ENCODE data around the gene TOLLIP.
"Not testable (repeated sequence)": the region's sequence is repeated elsewhere in the genome, so short reads cannot be mapped to it uniquely, and the experiment has no call there.

TOLLIP gene

DNA sequence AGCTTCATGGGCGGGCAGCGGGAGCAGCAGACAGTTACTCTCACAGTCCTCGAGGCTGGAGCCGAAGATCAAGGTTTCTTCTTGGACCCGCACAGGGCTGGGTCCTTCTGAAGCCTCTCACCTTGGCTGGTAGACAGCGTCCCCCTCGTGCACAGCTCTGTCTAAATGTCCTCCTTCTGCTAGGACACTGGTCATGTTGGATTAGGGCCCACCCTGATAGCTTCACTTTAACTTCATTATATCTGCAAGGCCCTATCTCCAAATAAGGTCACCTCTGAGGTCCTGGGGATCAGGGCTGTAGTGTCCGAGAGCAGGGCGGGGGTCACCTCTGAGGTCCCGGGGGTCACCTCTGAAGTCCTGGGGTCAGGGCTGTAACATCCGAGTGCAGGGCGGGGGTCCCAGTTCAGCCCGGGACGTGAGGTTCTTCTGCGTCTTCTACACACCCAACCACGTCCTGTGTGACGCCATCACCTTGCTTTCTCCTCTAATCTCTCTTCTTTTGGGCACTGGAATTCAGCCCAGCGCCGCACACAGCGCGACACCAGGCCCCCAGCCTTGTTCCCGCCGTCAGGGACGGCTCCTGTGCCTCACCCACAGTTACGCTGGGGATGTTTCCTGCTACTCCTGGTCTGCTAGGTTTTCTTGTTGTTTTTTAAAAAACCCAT is 34.1 kb upstream of the TOLLIP start:
- DNase-seq = no peak

GRCh38 chr11:1342946-1343345 is 33.5 kb upstream of the TOLLIP start:
- DNase-seq = no peak

- DNase-seq = no peak
Measured at GRCh38 chr11:1341928-1342524, 32.6 kb upstream of the TOLLIP start.

DNA sequence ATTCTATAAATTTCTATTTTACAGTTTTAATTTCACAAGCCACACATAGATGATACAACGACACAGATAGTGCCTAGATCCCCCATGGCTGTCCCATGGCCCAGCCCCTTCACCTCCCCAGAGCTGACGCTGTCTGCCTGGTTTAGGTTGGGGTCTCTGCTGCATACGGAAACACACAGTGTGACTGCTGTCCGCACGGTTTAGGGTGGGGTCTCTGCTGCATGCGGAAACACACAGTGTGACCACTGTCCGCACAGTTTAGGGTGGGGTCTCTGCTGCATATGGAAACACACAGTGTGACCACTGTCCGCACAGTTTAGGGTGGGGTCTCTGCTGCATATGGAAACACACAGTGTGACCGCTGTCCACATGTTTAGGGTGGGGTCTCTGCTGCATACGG is 31.8 kb upstream of the TOLLIP start:
- DNase-seq = not testable (repeated sequence)

- DNase-seq = no peak
Measured at GRCh38 chr11:1340111-1340510, 30.7 kb upstream of the TOLLIP start.

DNA sequence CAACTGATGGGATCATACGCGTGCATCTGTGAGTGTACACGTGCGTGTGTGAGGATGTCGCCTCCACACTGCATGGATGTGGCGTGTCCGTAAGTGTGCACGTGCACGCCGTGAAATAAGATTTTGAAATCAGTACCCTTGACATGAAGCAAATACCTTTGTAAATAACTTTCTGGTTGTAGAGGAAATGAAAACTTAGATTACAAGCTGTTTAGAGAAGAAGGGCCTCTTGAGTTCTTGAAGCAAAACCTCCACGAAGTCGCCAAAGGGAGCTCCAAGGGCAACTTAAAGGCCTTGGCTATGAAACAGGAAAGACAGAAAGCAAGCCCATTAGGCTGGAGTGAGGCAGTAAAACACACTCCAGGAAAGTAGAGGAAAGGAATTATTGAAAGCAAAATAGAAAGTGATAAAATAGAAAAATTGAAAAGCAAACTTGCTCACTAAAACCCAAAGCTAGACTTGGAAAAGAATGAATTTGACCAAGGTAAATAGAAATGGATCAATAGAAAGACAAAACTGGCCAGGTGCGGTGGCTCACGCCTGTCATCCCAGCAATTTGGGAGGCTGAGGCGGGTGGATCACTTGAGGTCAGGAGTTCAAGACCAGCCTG is 29.7 kb upstream of the TOLLIP start:
- DNase-seq = no peak

DNA sequence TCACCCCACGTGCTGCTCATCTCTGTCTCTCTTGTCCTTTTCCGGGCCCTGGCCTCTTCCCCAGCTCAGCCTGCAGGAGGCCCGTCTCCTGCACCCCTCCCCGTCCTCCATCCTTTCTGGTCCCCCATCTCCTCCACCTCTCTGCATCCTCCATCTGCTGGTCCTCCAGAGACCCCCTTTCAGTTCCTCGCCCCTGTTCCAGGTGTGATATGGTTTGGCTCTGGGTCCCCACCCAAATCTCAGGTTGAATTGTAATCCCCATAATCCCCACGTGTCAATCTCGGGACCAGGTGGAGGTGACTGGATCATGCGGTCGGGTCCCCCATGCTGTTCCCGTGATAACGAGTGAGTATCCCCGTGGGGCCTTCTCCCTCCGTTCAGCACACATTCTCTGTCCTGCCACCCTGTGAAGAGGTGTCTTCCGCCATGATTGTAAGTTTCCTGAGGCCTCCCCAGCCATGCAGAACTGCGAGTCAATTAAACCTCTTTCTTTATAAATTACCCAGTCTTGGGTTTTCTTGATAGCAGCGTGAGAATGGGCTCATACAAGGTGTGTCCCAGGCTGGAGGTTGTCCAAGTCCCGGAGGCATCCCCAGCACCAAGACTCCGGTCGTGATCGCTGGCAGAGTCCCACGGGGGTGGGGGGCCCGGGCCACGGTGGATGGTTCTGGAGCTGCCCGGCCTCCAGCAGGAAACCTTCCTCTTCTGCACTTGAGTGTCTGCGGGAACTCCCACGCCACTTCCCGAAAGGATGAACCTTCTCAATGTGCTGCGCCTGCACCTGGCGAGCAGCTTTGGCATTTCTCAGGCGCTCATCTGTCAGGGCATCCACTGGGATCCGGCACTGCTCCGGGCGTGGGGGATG is 29.0 kb upstream of the TOLLIP start:
- no peak for DNase-seq

DNA sequence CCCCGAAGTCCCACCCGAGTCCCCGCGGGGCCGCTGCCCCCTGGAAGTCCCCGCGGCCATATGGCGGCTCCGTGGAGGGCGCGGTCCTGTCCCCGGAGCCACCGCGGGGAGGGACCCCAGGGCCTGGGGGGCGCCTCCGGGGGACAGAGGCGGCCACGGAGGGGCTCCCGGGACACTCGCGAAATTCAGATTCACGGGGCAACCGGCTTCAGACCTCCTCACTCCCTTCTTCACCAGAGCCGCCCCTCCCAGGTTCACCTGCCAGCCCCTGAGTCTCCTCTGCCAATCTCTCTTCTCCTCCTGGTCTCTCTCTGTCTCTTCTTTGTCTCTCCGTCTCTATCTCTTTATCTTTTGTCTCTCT is 28.2 kb upstream of the TOLLIP start:
- no peak for DNase-seq

DNA sequence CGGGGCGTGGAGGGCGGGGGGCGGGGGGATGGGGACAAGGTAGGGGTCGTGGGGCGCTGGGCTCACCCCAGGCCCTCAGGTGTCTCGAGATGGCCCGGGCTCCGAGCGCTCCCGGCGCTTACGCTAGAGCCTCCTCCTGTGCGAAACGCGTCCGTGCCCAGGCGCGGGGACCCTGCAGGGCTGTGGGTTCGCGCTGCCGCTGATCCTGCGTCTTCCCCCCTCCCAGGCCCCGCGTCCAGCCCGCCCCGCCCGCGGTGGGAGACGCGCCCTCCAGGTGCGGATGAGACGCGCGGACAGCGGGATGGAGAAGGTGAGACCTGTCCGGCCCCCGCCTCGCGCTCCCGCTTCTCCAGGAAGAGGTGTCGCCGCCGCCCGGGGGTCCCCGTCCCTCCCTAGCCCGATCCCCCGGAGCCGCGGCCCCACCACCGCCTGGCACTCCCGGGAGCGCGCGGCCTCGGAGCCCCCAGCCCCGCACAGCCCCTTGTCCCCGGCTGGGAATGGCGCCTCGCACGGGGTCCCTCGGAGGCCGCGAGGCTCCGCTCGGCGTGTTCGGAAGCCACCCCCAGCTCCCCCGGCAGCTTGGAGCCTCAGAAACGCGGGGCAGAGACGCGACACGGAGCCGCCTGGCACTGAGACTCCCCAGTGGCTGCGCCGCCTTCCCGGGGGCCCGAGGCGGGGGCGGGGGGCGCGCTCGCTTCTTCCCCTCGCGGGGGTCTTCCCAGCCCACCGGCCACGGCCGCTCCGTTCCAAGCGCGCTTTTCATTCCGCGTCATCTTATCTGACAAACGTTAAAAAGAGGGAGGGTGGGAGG is 27.6 kb upstream of the TOLLIP start:
- DNase-seq = no peak

DNA sequence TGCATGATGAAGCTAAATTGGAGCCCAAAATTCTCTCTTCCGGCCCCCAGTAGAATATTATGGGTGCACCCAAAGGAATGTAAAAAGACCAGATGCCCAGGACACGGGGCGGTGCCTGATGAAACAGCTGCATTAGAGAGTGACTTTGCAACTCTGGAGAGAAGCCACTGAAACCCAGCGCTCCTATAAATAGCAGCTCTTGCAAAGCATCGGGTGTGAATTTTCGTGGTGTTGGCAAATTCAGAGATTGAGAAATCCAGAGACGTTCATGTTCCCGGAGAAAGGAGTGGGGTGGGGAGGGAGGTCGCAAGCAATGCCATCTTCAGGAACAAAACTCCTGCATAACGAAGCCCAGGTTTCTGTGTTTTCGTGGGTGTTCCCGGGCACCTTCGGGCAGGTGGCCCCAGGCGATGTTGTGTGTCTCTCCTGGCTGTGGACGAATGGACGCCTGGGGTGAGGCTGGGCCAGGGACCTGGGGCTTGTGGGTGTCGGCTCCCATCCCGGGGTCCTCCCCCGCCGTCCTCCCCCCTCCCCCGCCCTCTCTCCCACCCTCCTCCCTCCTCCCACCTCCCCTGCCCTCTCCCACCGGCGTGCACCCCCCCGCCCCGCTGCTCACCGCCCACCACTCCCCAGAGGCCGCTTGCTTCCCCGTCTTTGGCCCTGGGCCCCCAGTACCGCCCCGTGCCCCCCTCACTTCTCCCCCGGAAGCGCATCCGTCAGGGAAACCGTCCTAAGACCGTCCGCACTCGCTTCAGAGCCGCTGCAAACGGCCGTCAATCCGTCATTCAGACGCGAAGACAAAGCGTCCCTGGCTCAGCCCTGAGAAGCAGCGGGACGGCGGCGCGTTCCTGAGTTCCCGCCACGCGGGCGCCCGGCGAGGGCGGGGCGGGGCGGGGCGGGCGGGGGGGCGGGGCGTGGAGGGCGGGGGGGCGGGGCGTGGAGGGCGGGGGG is 26.7 kb upstream of the TOLLIP start:
- DNase-seq = peak; percentile 56

GRCh38 chr11:1335264-1335810 is 25.9 kb upstream of the TOLLIP start:
- no peak for DNase-seq

DNA sequence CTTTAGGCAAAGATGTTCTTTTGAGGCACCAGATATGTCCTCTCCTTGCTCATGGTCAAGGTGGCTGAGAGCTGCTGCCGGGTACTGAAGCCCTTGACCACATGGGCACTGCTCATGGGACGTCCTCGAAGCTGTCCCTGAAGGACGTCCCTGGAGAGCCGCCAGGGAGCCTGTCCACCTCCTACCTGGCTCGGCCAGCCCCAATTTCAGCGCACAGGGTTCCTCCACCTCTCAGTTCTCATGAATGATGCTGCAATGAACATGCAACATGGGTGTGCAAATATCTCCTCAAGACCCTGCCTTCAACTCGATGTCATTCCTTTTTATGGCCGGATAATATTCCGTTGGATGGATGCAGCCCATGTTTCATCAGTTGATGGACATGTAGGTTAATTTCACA is 24.4 kb upstream of the TOLLIP start:
- no peak for DNase-seq

DNA sequence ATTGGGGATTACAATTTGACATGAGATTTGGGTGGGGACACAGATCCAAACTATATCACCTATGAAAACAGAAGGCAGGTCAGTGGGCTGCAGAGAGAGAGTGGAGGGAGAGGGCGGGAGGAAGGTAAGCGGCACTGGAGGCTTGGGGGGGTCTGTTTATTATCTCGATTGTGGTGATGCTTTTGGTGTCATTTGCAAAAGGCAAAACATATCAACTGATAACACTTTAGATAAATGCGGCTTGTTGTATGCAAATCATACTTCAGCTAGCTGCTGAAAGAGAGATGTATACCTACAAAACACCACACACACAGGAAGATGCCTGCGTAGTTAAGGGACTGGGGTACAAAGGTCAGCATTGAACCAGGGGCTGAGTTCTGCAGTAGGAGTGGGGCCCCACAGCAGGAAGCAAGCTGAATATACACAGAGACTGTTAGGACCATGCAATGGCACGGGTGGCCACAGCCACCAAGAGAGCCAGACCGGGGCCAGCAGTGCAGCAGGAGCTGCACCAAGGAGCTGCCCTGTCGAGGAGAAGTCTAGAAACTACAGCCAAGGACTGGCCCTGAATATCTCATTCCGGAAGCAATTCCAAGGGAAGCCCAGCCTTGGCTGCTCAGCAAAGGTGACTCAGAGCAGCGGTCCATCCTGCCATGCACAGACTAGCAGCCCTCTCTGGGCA is 23.8 kb upstream of the TOLLIP start:
- no peak for DNase-seq

DNA sequence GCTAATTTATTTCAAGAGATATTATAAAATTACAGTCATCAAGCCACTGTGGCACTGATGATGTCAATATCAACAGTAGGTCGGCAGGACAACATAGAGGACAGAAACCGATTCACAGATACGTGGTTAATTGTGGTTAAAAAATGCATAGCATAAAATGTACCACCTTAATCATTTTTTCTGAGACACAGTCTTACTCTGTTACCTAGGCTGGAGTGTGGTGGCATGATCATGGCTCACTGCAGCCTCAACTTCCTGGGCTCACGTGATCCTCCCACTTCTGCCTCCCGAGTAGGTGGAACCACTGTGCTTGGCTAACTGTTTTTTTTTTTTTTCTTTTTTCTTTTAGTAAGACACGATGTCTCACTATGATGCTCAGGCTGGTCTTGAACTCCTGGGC is 21.0 kb upstream of the TOLLIP start:
- DNase-seq = no peak

- DNase-seq = no peak
Measured at GRCh38 chr11:1327064-1327460, 17.6 kb upstream of the TOLLIP start.

- DNase-seq = no peak
Measured at GRCh38 chr11:1326435-1327063, 17.1 kb upstream of the TOLLIP start.

DNA sequence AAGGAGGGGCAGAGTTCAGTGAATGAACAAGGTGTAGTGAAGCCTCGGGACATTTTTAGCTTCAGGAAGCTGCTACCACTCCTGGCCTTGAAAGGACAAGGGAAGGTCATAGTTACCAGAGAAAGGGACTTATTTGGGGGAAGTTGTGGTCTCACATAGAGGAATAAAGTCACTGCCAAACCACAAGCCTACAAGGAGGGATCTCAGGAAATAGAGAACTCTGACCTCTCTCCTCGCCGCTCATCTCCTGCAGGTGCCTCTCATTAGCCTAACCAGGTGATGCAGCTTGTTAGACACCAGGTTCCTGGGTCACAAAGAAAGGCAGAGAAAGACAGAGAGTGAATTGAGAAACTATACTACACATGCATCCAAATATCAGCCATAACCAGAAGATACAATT is 14.3 kb upstream of the TOLLIP start:
- DNase-seq = no peak

DNA sequence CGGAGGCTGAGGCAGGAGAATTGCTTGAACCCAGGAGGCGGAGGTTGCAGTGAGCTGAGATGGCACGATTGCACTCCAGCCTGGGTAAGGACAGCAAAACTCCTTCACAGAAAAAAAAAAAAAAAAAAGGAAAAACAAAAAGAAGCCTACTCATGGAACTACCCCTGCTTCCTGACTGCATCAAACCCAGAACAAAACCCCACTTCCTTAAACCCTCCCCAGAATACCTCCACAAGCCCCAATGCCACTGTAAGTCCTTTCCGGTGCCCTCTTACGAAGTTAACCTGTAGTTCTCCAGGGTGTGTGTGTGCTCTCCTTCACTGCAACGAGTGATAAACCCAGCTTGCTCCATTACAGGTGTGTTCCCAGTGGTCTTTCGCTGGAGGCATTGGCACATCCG is 8.6 kb upstream of the TOLLIP start:
- DNase-seq = no peak

DNA sequence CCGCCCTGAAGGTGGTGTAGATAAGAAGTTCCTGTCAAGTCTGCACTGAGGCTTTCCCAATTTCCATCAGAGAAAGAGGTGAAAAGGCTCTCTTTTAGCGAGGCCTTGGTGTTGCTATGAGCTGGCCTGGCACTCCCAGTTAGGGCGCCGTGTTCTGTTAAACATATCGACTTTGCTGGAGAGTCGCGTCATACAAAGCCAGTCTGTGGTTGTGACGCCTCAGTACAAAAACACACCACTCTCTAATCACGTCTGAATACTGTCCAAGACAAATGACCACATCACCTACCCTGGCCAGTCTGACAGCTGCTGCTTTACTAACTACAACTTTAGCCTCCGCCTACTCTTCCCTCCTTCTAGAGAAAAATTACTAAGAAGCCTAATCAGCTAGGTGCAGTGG is 8.0 kb upstream of the TOLLIP start:
- DNase-seq = no peak

- peak; percentile 36 for DNase-seq
Measured at GRCh38 chr11:1310772-1311468, 1.5 kb upstream of the TOLLIP start.

Data from activated CD4-positive, alpha-beta T cell treated with anti-CD3 and anti-CD28 coated beads, Interleukin-2, Interleukin-6, amounts not matched to agents 100 ng/mL and 50 ng/mL, durations not matched to agents 16 hours and 8 hours (primary cell).